Measurements from ENCODE around the gene MINAR1.

The MINAR1 gene, protein sequence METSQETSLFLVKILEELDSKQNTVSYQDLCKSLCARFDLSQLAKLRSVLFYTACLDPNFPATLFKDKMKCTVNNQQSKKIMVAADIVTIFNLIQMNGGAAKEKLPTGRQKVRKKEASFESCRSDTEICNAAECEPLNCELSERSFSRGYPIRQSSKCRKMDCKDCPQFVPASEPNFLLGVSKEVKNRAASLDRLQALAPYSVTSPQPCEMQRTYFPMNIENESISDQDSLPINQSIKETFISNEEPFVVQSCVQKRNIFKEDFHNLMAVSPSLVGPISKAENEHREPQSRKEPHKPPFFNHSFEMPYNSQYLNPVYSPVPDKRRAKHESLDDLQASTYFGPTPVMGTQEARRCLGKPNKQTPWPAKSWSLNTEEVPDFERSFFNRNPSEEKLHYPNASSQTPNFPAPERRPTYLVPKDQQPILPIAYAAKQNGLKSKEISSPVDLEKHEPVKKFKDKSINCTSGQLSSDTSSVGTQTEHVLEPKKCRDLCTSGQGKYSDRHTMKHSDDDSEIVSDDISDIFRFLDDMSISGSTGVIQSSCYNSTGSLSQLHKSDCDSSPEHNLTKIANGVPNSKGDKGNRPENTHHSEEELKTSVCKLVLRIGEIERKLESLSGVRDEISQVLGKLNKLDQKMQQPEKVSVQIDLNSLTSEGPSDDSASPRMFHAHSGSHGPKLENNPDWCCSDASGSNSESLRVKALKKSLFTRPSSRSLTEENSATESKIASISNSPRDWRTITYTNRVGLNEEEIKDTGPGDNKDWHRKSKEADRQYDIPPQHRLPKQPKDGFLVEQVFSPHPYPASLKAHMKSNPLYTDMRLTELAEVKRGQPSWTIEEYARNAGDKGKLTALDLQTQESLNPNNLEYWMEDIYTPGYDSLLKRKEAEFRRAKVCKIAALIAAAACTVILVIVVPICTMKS

DNA sequence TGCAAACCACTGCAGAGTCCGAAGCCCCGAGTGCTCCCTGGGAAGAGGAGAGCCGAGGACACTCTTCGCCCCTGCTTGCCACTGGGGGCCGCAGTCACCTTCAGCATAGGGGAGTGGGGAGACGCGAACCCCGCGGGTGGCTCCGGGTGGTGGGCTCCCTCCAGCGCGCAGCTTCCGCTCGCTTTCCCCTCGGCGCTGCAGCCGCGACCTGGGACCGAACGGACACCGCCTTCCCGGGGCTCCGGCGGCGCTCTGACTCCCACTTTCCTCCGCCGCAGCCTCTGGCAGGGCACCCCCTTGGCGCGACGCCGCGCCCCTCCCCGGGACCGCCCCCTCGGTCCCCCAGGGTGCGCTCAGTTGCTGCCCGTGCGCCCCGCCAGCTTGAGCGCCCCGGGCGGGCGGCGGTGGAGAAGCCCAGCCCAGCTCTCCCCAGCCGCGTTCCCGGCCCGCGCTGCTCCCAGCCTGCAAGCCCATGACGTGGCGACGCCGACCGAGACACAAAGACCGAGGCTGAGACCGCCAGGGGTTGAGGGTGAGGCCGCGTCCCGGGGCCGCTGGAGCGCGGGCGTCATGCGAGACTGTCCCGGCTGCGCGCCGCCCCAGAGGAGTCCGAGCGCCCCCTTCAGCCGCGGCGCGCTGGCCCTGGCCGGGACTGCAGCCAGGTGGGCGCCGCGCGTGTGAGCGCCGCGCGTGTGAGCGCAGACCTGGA, at the start of gene MINAR1:
MINAR1 (plus strand) TSS at position 701 of the 709 bp plus-strand sequence. CDS start 23,812 bp downstream, outside the sequence.
- Histone ChIP-seq H3K9ac (ENCODE audit: low read length) (no peak within 1 kb of the TSS), H4K20me1 (ENCODE audit: insufficient read depth, low read length) (no peaks in the 10 kb centered on the region), H3K27me3 (ENCODE audit: low read depth, low read length) (no peaks in the 10 kb centered on the region), H3K4me3 (ENCODE audit: low read length) (no peak within 1 kb of the TSS), H3K4me2 (ENCODE audit: low read length) (no peak within 1 kb of the TSS), H3K9me3 (ENCODE audit: insufficient read depth, low read length) (no peaks in the 10 kb centered on the region), H3K27ac (ENCODE audit: low read length) (no peak within 1 kb of the TSS), H3K79me2 (ENCODE audit: low read length) (no peaks in the 10 kb centered on the region), H3K36me3 (replicated peaks; ENCODE audit: low read depth, low read length) (no peaks in the 10 kb centered on the region), H2AFZ (ENCODE audit: low read depth, low read length) (no peak within 1 kb of the TSS), H3K4me1 (ENCODE audit: low read length) (peaks cover 11% of the 10 kb centered on the region)
- TF ChIP-seq, protein P1, sequence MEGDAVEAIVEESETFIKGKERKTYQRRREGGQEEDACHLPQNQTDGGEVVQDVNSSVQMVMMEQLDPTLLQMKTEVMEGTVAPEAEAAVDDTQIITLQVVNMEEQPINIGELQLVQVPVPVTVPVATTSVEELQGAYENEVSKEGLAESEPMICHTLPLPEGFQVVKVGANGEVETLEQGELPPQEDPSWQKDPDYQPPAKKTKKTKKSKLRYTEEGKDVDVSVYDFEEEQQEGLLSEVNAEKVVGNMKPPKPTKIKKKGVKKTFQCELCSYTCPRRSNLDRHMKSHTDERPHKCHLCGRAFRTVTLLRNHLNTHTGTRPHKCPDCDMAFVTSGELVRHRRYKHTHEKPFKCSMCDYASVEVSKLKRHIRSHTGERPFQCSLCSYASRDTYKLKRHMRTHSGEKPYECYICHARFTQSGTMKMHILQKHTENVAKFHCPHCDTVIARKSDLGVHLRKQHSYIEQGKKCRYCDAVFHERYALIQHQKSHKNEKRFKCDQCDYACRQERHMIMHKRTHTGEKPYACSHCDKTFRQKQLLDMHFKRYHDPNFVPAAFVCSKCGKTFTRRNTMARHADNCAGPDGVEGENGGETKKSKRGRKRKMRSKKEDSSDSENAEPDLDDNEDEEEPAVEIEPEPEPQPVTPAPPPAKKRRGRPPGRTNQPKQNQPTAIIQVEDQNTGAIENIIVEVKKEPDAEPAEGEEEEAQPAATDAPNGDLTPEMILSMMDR (IDR thresholded peaks at IDR 0.05; ENCODE audit: low read depth, low read length): no peak
- no peak for TF ChIP-seq EZH2phosphoT487 (IDR thresholded peaks at IDR 0.05; ENCODE audit: low read depth)

DNA sequence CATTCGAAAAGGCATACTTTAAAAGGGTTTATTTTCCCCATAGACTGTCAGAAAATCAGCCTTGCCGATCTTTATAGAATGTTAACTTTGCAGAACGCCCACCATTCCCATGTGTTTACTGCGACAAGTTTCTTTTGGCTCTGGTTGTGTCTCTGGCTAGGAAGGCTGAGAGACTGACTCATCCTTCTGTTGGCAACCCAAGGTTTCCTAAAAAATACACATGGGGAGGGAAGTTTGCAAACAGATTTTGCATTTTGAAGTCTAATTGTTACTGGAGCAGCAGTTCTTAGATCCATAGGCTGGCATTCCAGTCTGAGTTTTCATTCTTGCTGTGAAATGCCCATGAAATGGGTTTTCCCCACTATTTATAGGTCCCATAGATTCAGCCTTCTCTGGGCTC, 37.9 kb upstream of the MINAR1 start:
- H3K9ac ChIP-seq (ENCODE audit: low read length): no peak overlapping the region
- TF ChIP-seq EZH2phosphoT487 (IDR thresholded peaks at IDR 0.05; ENCODE audit: low read depth): no peak
- TF ChIP-seq, protein P1 (IDR thresholded peaks at IDR 0.05; ENCODE audit: low read depth, low read length): no peak
- no peak overlapping the region for H3K4me3 ChIP-seq (ENCODE audit: low read length)
- H2AFZ ChIP-seq (ENCODE audit: low read depth, low read length): no peak overlapping the region
- no peaks in the 10 kb centered on the region for H3K9me3 ChIP-seq (ENCODE audit: insufficient read depth, low read length)
- no peaks in the 10 kb centered on the region for H3K79me2 ChIP-seq (ENCODE audit: low read length)
- no peaks in the 10 kb centered on the region for H4K20me1 ChIP-seq (ENCODE audit: insufficient read depth, low read length)
- no peak overlapping the region for H3K27ac ChIP-seq (ENCODE audit: low read length)
- no peak overlapping the region for H3K4me2 ChIP-seq (ENCODE audit: low read length)
- H3K36me3 ChIP-seq (replicated peaks; ENCODE audit: low read depth, low read length): no peaks in the 10 kb centered on the region
- no peaks in the 10 kb centered on the region for H3K27me3 ChIP-seq (ENCODE audit: low read depth, low read length)
- H3K4me1 ChIP-seq (ENCODE audit: low read length): no peaks in the 10 kb centered on the region

DNA sequence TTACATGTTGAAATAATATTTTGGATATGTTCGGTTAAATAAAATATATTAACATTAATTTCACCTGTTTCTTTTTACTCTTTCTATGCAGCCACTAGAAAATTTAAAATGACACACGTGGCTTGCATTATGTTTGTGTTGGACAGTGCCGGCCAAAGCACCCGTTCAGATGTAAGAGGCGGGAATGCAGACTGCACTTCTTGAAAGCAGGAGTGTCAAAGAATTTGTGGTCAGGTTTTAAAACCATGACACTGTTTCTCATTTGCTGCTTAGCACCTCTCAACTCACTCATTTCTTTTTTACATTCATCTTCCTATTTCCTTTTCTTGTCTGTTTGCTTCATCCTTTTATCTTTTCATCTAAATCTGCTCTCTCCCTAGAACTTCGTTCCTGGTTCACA, 35.3 kb upstream of the MINAR1 start:
- Histone ChIP-seq H2AFZ (ENCODE audit: low read depth, low read length) (no peak overlapping the region), H3K4me2 (ENCODE audit: low read length) (no peak overlapping the region), H3K36me3 (replicated peaks; ENCODE audit: low read depth, low read length) (no peaks in the 10 kb centered on the region), H4K20me1 (ENCODE audit: insufficient read depth, low read length) (no peaks in the 10 kb centered on the region), H3K79me2 (ENCODE audit: low read length) (no peaks in the 10 kb centered on the region), H3K9ac (ENCODE audit: low read length) (no peak overlapping the region), H3K4me1 (ENCODE audit: low read length) (no peaks in the 10 kb centered on the region), H3K9me3 (ENCODE audit: insufficient read depth, low read length) (no peaks in the 10 kb centered on the region), H3K27ac (ENCODE audit: low read length) (no peak overlapping the region), H3K27me3 (ENCODE audit: low read depth, low read length) (no peaks in the 10 kb centered on the region), H3K4me3 (ENCODE audit: low read length) (no peak overlapping the region)
- TF ChIP-seq, protein P1 (IDR thresholded peaks at IDR 0.05; ENCODE audit: low read depth, low read length): no peak
- no peak for TF ChIP-seq EZH2phosphoT487 (IDR thresholded peaks at IDR 0.05; ENCODE audit: low read depth)

All from OCI-LY3 (cell line).